Coronary artery (tissue), 2 donors: Measurements from ENCODE around the gene IGSF8.

Source experiments
- DNase-seq: peaks from one replicate; pipeline ENCODE4 v3.0.0-alpha.2; 2017; ENCODE audit warnings: low spot score
- H3K27ac ChIP-seq, 2 donors: fragments of 200-600 bp; sonication (generic); one replicate each; pipeline ENCODE4 v1.5.1; 2016 to 2019
- H3K4me3 ChIP-seq: fragments of 200-600 bp; sonication (generic); 2 replicates; pipeline ENCODE4 v1.5.1; 2016; ENCODE audit warnings: mild to moderate bottlenecking, moderate library complexity
- TF ChIP-seq, protein P1 (sequence below): fragments of 200-600 bp; sonication (generic); IDR thresholded peaks from one replicate; pipeline ENCODE4 v1.5.1; 2019; ENCODE audit warnings: antibody characterized with exemption

The IGSF8 gene

GRCh38 chr1:160075836-160076235, 22.6 kb downstream of the IGSF8 start:
- no peak for DNase-seq
- TF ChIP-seq, protein P1, sequence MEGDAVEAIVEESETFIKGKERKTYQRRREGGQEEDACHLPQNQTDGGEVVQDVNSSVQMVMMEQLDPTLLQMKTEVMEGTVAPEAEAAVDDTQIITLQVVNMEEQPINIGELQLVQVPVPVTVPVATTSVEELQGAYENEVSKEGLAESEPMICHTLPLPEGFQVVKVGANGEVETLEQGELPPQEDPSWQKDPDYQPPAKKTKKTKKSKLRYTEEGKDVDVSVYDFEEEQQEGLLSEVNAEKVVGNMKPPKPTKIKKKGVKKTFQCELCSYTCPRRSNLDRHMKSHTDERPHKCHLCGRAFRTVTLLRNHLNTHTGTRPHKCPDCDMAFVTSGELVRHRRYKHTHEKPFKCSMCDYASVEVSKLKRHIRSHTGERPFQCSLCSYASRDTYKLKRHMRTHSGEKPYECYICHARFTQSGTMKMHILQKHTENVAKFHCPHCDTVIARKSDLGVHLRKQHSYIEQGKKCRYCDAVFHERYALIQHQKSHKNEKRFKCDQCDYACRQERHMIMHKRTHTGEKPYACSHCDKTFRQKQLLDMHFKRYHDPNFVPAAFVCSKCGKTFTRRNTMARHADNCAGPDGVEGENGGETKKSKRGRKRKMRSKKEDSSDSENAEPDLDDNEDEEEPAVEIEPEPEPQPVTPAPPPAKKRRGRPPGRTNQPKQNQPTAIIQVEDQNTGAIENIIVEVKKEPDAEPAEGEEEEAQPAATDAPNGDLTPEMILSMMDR = no peak
- Histone ChIP-seq H3K27ac (no peak overlapping the region), H3K4me3 (no peak overlapping the region)

DNA sequence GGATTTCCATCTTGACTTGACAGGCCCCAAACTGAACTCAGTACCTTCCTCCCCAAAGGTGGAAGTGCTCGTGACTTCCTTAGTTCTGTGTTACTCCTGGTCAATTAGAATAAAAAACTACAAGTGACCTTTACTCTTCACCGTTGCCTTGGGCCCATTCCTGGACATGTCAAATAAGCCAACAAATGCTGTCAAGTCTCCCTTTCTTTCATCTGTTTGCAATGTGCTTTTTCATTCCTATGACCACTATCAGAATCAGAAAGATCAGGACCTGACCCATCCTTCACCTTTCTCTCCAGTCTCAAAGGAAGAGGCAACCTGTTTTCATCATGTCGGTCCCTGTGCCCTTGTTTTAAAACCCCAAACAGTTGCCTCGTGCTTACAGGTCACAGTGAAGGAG, 23.6 kb downstream of the IGSF8 start:
- no peak for DNase-seq
- H3K4me3 ChIP-seq = no peak overlapping the region
- TF ChIP-seq, protein P1 = no peak
- H3K27ac ChIP-seq = no peak overlapping the region

GRCh38 chr1:160071289-160071688, 27.1 kb downstream of the IGSF8 start:
- TF ChIP-seq, protein P1 = no peak
- DNase-seq = no peak
- no peak overlapping the region for H3K27ac ChIP-seq
- H3K4me3 ChIP-seq = no peak overlapping the region

DNA sequence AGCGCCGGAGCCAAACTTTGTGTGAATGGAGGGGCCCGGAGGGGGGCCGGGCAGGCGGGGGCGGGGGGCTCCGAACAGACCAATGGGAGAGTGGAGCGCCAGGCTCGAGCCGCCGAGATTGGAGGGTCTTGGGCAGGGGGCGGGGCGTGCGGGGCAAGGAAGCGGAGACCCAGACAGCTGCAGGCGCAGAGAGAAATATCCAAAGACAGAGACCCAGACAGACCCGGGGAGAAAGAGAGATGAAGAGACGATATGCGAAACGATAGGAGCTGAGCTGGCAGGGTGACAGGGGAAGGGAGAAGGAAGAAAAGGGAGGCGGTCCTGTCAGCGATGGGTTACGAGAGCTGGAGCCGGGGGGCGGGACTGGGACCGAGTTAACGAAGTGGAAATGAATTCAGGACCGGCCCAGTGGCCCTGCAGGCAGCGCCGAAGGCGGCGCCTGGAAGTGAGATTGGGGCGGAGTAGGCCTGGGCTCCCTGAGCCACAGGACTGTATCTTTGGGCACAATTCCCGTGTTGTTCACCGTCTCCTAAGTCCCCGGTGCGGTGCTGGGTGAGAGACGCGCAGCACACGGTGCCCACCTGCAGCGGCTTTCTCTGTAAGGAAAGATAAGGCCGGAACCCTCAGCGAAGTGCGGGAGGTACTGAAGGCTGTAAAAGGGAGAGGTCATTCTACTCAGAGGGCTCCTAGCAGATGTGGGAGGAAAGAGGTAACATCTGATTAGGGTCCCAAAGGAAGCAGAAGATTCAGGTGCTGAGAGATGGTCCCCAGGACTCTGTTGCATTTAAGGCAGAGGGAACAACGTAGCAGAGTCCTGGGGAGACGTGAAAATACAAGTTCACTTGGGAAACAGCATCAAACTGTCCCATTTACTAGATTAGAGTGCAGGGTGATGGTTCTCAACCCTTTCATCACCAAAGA, 27.9 kb downstream of the IGSF8 start:
- H3K4me3 ChIP-seq = peak overlapping the region; percentile 68
- TF ChIP-seq, protein P1 = no peak
- no peak for DNase-seq
- H3K27ac ChIP-seq = no peak overlapping the region

DNA sequence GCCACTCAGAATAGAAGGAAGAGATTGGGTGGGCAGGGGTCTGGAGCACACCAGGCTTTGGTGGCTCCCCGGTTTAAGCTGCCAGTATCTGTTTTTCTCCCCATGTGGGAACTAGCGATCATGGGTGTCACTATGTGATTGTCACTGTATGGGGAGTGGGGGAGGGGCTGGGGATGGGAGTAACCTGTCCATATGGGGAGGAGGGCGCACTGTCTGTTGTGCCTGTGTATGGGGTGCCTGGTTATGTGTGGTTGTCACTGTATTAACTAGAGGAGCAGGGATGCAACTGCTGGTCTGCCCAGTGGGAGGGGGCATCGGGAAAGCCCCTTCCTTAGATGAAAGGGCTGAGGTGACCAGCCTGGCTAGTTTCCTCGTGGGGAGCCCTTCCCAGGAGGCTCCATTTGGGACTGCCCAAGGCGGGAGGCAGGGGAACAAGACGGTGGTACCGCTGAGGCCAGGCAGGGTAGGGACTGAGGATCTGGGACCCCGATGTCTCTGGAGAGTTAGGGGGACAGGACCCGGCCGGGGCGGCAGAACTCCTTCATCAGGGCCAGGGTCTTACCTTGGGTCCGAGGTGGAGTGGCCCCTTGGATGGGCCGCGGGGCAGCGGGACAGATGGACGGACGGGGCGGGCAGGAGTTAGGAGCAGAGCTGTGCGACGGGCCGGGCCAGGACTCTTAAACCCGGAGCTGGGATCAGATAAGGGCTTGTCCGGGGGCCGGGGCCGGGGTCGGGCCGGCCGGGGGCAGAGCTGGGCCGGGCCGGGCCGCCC, 28.8 kb downstream of the IGSF8 start, which contains the start of gene KCNJ10:
Gene KCNJ10, minus strand, starts transcription at position 701 of the 772 bp plus-strand sequence. CDS start 27,628 bp downstream, outside the sequence.
- no peak for DNase-seq
- Histone ChIP-seq H3K27ac (no peak within 1 kb of the TSS), H3K4me3 (peak within 1 kb of the TSS; percentile 68)
- TF ChIP-seq, protein P1 = no peak

- Histone ChIP-seq H3K4me3 (no peak overlapping the region), H3K27ac (no peak overlapping the region)
- TF ChIP-seq, protein P1 = no peak
- DNase-seq = no peak
These were observed 30.2 kb downstream of the IGSF8 start for GRCh38 chr1:160068225-160068624.
